HFF-Myc (cell line): Measurements from ENCODE around the gene ZNF493.

Experiments
- DNase-seq: peaks from one replicate; pipeline ENCODE4 v3.0.0-alpha.2; 2011; ENCODE audit warnings: low read depth; ENCODE audit errors: extremely low read depth
- H3K4me3 ChIP-seq: replicated peaks from 2 replicates; pipeline ENCODE4 v1.5.1; 2011; ENCODE audit warnings: low read depth, mild to moderate bottlenecking, control low read depth, low read length
- CTCF ChIP-seq: IDR thresholded peaks from 2 replicates; pipeline ENCODE4 v1.5.1; 2012; ENCODE audit warnings: mild to moderate bottlenecking, low read depth, low read length, control low read depth; ENCODE audit errors: missing control alignments

Gene ZNF493

GRCh38 chr19:21398851-21399250 lies 1.9 kb downstream of the ZNF493 start:
- no peak overlapping the region for H3K4me3 ChIP-seq
- no peak for DNase-seq
- no peak for TF ChIP-seq CTCF

DNA sequence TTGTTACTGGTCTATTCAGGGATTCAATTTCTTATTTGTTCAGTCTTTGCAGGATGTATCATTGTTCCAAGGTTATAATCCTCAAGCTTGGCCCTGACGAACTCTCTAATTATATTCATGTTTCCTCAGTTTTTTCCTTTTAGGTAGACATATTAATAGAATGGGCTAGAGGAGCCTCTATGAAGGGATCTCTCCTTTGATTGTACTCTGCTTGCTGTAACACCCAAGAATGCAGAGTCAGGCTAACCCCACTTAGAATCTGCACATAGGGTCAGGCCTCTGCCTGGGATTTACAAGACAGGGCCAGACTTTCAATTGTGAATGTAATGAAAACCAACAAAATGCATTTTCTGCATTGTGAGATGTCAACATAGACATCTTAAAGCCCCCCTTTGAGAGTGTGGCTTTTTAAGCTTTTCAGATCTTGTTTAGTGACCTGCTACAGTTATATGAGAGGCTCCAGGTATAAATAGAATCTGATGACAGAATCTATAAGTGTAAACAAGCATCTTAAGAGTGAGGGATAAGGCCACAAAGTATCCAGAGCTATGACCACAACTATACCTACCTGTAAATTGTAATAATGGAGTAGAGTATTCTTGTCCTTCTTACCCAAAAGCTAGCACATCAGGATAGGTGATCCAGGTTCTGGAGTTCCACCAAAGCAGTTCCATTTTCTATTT lies 5.5 kb downstream of the ZNF493 start:
- H3K4me3 ChIP-seq, result no peak overlapping the region
- TF ChIP-seq CTCF, result no peak
- no peak for DNase-seq

- no peak overlapping the region for H3K4me3 ChIP-seq
- TF ChIP-seq CTCF, result no peak
- DNase-seq, result no peak
Observed at GRCh38 chr19:21410166-21410565, 13.2 kb downstream of the ZNF493 start.

- H3K4me3 ChIP-seq, result no peak overlapping the region
- no peak for DNase-seq
- TF ChIP-seq CTCF, result no peak
Observed at GRCh38 chr19:21422244-21422643, 25.3 kb downstream of the ZNF493 start.

DNA sequence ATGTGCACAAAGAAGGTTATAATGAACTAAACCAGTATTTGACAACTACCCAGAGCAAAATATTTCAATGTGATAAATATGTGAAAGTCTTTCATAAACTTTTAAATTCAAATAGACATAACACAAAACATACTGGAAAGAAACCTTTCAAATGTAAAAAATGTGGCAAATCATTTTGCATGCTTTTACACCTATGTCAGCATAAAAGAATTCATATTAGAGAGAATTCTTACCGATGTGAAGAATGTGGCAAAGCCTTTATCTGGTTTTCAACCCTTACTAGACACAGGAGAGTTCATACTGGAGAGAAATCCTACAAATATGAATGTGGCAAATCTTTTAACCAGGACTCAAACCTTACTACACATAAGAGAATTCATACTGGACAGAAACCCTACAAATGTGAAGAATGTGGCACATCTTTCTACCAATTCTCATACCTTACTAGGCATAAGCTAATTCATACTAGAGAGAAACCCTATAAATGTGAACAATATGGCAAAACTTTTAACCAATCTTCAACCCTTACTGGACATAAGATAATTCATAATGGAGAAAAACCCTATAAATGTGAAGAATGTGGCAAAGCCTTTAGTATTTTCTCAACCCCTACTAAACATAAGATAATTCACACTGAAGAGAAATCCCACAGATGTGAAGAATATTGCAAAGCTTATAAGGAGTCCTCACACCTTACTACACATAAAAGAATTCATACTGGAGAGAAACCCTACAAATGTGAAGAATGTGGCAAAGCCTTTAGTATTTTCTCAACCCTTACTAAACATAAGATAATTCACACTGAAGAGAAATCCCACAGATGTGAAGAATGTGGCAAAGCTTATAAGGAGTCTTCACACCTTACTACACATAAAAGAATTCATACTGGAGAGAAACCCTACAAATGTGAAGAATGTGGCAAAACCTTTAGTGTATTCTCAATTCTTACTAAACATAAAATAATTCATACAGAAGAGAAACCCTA lies 26.4 kb downstream of the ZNF493 start:
- DNase-seq, result no peak
- no peak overlapping the region for H3K4me3 ChIP-seq
- no peak for TF ChIP-seq CTCF

DNA sequence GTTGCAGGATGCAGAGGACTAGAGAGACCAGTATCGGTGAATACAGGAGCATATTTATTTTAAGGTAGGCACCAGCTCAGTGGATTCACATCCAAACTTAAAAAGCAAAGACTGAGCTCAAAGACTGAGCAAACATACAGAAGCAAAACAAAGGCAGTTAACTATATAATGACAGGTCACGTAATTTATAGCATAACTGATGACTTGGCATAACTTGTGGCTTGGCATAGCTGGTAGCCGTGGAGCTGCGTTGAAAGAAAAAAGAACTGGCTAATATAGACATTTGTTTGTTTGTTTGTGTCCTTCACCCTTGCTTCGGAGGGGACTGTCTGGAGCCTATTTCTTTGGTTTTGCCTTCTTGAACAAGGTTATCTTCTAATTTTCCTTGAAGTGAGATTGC lies 33.7 kb downstream of the ZNF493 start:
- TF ChIP-seq CTCF, result no peak
- H3K4me3 ChIP-seq, result no peak overlapping the region
- DNase-seq, result no peak
